HG03571 (cell line): Measurements from ENCODE around the gene ANKRD30B.
"Not testable (repeated sequence)": the region's sequence is repeated elsewhere in the genome, so short reads cannot be mapped to it uniquely, and the experiment has no call there.

Source experiments
- ATAC-seq: cut with Tn5 transposase; IDR thresholded peaks from one replicate; pipeline ENCODE4 v1.9.1; 2021; ENCODE audit not compliant: unreplicated experiment

ANKRD30B gene

DNA sequence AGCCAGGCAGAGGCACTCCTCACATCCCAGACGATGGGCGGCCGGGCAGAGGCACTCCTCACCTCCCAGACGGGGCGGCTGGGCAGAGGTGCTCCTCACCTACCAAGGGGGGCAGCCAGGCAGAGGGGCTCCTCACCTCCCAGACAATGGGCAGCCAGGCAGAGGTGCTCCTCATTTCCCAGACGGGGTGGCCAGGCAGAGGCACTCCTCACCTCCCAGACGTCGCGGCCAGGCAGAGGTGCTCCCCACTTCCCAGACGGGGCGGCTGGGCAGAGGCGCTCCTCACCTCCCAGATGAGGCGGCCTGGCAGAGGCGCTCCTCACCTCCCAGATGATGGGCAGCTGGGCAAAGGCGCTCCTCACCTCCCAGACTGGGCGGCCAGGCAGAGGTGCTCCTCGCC is 107.7 kb downstream of the ANKRD30B start:
- not testable (repeated sequence) for ATAC-seq

DNA sequence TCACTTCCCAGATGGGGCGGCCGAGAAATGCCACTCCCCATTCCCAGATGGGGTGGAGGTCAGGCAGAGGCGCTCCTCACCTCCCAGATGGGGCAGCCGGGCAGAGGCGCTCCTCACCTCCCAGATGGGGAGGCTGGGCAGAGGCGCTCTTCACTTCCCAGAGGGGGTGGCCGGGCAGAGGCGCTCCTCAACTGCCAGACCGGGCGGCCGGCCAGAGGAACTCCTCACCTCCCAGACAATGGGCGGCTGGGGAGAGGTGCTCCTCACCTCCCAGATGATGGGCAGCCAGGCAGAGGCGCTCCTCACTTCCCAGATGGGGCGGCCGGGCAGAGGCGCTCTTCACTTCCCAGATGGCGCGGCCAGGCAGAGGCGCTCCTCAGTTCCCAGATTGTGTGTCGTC is 108.3 kb downstream of the ANKRD30B start:
- ATAC-seq, result not testable (repeated sequence)

DNA sequence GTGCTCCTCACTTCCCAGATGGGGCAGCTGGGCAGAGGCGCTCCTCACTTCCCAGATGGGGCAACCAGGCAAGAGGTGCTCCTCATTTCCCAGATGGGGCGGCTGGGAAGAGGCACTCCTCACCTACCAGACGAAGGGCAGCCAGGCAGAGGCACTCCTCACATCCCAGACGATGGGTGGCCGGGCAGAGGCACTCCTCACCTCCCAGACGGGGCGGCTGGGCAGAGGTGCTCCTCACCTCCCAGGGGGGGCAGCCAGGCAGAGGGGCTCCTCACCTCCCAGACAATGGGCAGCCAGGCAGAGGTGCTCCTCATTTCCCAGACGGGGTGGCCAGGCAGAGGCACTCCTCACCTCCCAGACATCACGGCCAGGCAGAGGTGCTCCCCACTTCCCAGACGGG is 110.5 kb downstream of the ANKRD30B start:
- not testable (repeated sequence) for ATAC-seq

DNA sequence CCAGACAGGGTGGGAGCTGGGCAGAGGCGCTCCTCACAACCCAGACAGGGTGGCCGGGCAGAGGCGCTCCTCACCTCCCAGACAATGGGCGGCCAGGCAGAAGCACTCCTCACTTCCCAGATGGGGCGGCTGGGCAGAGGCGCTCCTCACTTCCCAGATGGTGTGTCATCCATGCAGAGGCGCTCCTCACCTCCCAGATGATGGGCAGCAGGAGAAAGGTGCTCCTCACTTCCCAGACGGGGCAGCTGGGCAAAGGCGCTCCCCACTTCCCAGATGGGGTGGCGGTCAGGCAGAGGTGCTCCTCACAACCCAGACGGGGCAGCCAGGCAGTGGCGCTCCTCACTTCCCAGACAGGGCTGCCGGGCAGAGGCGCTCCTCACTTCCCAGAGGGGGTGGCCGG is 112.0 kb downstream of the ANKRD30B start:
- ATAC-seq, result not testable (repeated sequence)

DNA sequence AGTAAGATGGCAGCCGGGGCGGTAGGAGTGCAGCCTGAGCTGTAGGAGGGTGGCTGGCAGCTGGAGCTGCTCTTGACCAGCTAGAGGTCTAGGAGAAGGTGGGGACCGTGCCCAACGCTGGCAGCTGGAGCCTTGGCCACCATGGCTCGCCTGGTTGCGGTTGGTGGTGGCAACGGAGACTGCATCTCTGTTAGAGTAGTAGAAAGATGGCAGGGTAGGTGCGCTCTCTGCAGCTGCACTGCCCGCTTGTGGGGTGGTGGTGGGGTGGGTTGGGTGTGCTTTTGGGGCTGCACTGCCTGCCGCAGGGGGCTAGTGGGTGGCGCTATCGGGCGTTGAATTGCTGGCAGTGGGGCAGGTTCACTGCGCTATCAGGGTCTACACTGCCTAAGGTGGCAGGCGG is 118.5 kb downstream of the ANKRD30B start:
- not testable (repeated sequence) for ATAC-seq

DNA sequence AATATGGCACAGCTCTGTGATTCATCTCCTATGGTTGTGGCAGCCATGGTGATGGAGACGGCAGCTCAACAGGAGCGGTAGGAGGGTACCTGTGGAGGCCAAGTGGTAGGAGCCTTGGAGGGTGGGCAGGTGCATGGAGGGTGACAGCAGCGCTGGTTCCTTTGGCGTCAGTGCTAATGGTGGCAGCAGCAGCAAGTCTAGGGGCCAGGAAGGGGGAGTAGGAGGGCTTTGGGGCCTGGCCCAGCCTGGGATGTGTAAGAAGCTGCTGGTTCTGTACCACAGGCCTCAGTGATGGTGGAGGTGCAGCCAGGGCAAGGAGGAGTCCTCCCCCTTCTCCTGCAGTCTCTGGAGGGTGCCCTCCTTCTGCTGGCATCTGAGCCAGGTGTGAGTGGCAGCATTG is 120.0 kb downstream of the ANKRD30B start:
- ATAC-seq, result not testable (repeated sequence)

DNA sequence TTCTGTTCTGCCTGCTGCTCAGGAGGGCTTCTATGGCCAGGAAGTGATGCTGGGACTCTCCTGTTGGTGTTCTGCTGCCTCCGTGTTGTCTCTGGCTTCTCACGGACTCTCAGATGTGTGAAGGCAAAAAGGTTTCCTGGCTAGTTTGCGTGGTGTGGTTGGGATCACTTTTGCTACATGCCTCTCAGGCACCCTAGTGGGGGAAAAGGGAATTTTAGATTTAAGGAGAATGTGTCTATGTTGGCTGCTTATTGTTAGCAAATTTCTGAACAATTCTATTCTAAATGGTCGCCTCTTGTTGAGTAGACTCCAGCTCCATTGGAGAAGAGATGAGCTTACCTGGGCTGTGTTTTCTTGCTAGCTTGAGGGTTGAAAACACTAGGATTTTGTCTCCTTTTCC is 120.9 kb downstream of the ANKRD30B start:
- ATAC-seq, result not testable (repeated sequence)

DNA sequence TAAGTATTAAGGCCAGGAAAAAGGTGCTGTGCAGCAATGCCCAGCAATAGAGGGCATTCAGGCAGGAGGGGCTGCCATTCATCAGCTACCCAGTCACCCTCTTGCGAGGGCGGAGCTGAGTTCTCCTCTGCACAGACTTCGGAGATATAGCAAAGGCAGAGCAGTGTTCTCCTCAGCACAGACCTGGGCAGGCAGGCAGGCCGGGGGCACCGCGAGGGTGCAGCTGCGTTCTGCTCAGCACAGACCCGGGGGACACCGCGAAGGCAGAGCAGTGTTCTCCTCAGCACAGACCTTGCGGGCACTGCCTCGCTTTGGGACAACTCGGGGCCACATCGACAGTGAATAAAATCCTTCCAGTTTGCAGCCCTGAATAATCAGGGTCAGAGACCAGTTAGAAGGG is 130.9 kb downstream of the ANKRD30B start:
- not testable (repeated sequence) for ATAC-seq

DNA sequence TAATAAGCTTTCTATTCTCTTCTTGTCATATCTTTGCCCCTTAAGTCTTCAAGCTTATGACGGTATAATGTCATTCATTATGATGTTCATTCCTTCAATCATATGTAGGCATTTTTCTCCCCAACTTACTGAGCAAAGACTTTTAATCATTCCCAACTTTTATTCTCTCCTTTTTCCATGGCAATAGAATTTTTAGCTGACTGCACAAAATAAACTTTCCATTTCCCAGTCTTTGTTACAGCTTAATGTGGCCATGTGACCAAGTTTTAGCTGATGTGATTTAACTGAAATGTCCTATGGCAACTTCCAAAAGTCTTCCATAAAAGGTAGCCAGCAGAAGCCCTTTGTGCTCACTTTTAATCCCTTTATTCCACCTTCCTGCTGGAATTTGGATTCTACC is 152.5 kb downstream of the ANKRD30B start:
- no peak for ATAC-seq
